B cell (primary cell): Measurements from ENCODE around the gene PRKAA2. TPM values are rescaled to one million over a fixed set of nuclear protein-coding genes. Genes with fewer than 3 reads are reported as not detected.

Experiments
- ATAC-seq: fragments of 200-7000 bp; cut with Tn5 transposase; one replicate; pipeline ENCODE4 v1.10.0; 2021; ENCODE audit warnings: low read depth, mild to moderate bottlenecking, moderate number of reproducible peaks, moderate library complexity
- CTCF ChIA-PET: fragments of 350-600 bp; sonication (Branson Sonifier 250); formaldehyde crosslinking; loops from one replicate; lab custom pipeline; 2021; ENCODE audit warnings: antibody characterized with exemption, inconsistent platforms; lab: Charles Lee
- POLR2A ChIA-PET: fragments of 350-600 bp; sonication (Branson Sonifier 250); formaldehyde crosslinking; loops from one replicate; lab custom pipeline; 2021; ENCODE audit warnings: antibody characterized with exemption; lab: Charles Lee
- DNase-seq: peaks from one replicate; pipeline ENCODE4 v3.0.0; 2013
- H2AFZ ChIP-seq: 2 replicates; pipeline ENCODE4 v1.6.1; 2012; ENCODE audit warnings: mild to moderate bottlenecking, low read depth, low read length; ENCODE audit not compliant: insufficient read depth, poor library complexity, severe bottlenecking
- H3K27ac ChIP-seq, 2 donors: 1 replicate in 1 of 2; 2 replicates in 1 of 2; pipeline ENCODE4 v1.5.1; 2012 to 2013; ENCODE audit warnings: low read length in 2 of 2, mild to moderate bottlenecking in 2 of 2, moderate library complexity in 1 of 2
- H3K27me3 ChIP-seq, 4 experiments: fragments of 200-600 bp in 1 of 4; sonication (generic) in 1 of 4; replicated peaks in 1 of 4; 1 replicate in 2 of 4; 2 replicates in 2 of 4; pipeline versions ENCODE4 v1.6.1 to v1.7.0; 2013 to 2016; ENCODE audit warnings: low read length in 3 of 4, mild to moderate bottlenecking in 2 of 4, mixed read lengths in 1 of 4, moderate library complexity in 1 of 4; ENCODE audit not compliant: insufficient read depth in 4 of 4, control insufficient read depth in 3 of 4; ENCODE audit errors: control extremely low read depth in 1 of 4
- H3K36me3 ChIP-seq, 2 experiments: replicated peaks in 1 of 2; 1 replicate in 1 of 2; 2 replicates in 1 of 2; pipeline versions ENCODE4 v1.6.1 to v1.7.1; 2013; ENCODE audit warnings: low read length in 1 of 2; ENCODE audit not compliant: insufficient read depth in 2 of 2, control insufficient read depth in 1 of 2; ENCODE audit errors: control extremely low read depth in 1 of 2, extremely low read depth in 1 of 2
- H3K4me1 ChIP-seq, 2 donors: fragments of 200-600 bp in 1 of 2; sonication (generic) in 1 of 2; 1 replicate in 1 of 2; 2 replicates in 1 of 2; pipeline versions ENCODE4 v1.5.1 to v1.6.1; 2013 to 2017; ENCODE audit warnings: low read length in 2 of 2; ENCODE audit not compliant: control insufficient read depth in 2 of 2, insufficient read depth in 2 of 2
- H3K4me2 ChIP-seq: replicated peaks from 2 replicates; pipeline ENCODE3; 2012; ENCODE audit warnings: mild to moderate bottlenecking, low read depth, low read length; ENCODE audit not compliant: poor library complexity, severe bottlenecking
- H3K4me3 ChIP-seq, 5 experiments: fragments of 200-600 bp in 1 of 5; sonication (generic) in 1 of 5; 1 replicate in 3 of 5; 2 replicates in 2 of 5; pipeline versions ENCODE4 v1.5.1 to v1.7.0; 2011 to 2016; ENCODE audit warnings: low read length in 4 of 5, mild to moderate bottlenecking in 4 of 5, low read depth in 2 of 5, control low read depth in 1 of 5, moderate library complexity in 1 of 5; ENCODE audit not compliant: insufficient read depth in 1 of 5; ENCODE audit errors: control extremely low read depth in 1 of 5, extremely low read depth in 1 of 5
- H3K79me2 ChIP-seq: fragments of 200-600 bp; sonication (generic); one replicate; pipeline ENCODE4 v1.6.0; 2016; ENCODE audit warnings: low read length; ENCODE audit not compliant: control insufficient read depth, insufficient read depth
- H3K9ac ChIP-seq: fragments of 200-600 bp; sonication (generic); 2 replicates; pipeline ENCODE4 v1.6.1; 2017; ENCODE audit warnings: mild to moderate bottlenecking, low read length, moderate library complexity
- H3K9me3 ChIP-seq, 3 donors: one replicate each; pipeline versions ENCODE4 v1.6.1 to v1.7.1; 2013; ENCODE audit warnings: low read length in 2 of 3; ENCODE audit not compliant: control insufficient read depth in 2 of 3, insufficient read depth in 1 of 3; ENCODE audit errors: control extremely low read depth in 1 of 3
- H4K20me1 ChIP-seq: 2 replicates; pipeline ENCODE4 v1.6.0; 2012; ENCODE audit warnings: mild to moderate bottlenecking, low read length; ENCODE audit not compliant: insufficient read depth, control insufficient read depth, poor library complexity, severe bottlenecking
- H3K27ac Mint-ChIP-seq: one replicate; pipeline ENCODE4 v1.8.0; 2021; ENCODE audit warnings: mixed read lengths
- H3K27me3 Mint-ChIP-seq: one replicate; pipeline ENCODE4 v1.8.0; 2021; ENCODE audit warnings: mixed read lengths
- H3K4me1 Mint-ChIP-seq: one replicate; pipeline ENCODE4 v1.8.0; 2021; ENCODE audit warnings: mixed read lengths
- H3K4me3 Mint-ChIP-seq: one replicate; pipeline ENCODE4 v1.8.0; 2021; ENCODE audit warnings: mixed read lengths
- H3K9me3 Mint-ChIP-seq: one replicate; pipeline ENCODE4 v1.8.0; 2022; ENCODE audit warnings: mixed read lengths; ENCODE audit not compliant: insufficient read depth
- CTCF ChIP-seq: fragments of 200-600 bp; IDR thresholded peaks from one replicate; pipeline ENCODE4 v1.8.0; 2022; ENCODE audit warnings: antibody characterized with exemption, mild to moderate bottlenecking
- EZH2 ChIP-seq: IDR thresholded peaks from 2 replicates; pipeline ENCODE4 v1.6.1; 2012; ENCODE audit warnings: borderline replicate concordance, low read depth, mild to moderate bottlenecking, moderate library complexity, low read length; ENCODE audit not compliant: insufficient read depth, poor library complexity, severe bottlenecking
- WGBS: methylation state at CpG from one replicate; pipeline ENCODE4 v1.1.5; 2013; ENCODE audit warnings: missing lambda C conversion rate; ENCODE audit not compliant: insufficient coverage; 5-methylcytosine and 5-hydroxymethylcytosine counted together
- intact Hi-C: fragments of 100-400 bp; cut with micrococcal nuclease; formaldehyde crosslinking; loops from one replicate; pipeline ENCODE4 v1.10.0; 2022
- polyA plus RNA-seq: library from polyadenylated mRNA; depleted of rRNA; stranded (reverse); fragments of >200 nt; gene quantifications from 2 replicates; pipeline ENCODE4 v1.2.3, GENCODE V29; 2012
- total RNA-seq, 2 donors: library from RNA; stranded (reverse); fragments of 120-200 nt in 1 of 2; gene quantifications; 1 replicate in 1 of 2; 2 replicates in 1 of 2; pipeline versions ENCODE4 v1.2.3 to v1.2.4, GENCODE V29; 2013 to 2022

The PRKAA2 gene
- total and polyA plus RNA-seq, 2 donors (not counting 1 experiment from before 2014, with no cell fraction given): not detected

- Histone ChIP-seq H3K79me2 (no peaks in the 10 kb centered on the region), H3K27ac (no peak overlapping the region), H3K4me1 (no peaks in the 10 kb centered on the region), H3K4me2 (no peak overlapping the region), H3K36me3 (no peaks in the 10 kb centered on the region), H2AFZ (no peak overlapping the region), H4K20me1 (no peaks in the 10 kb centered on the region), H3K27me3 (peaks cover 0 to 11% (median 0%) of the 10 kb centered on the region in 4 experiments), H3K9ac (no peak overlapping the region), H3K9me3 (no peaks in the 10 kb centered on the region), H3K4me3 (no peak overlapping the region)
- ChIA-PET POLR2A (no interaction called here), CTCF (no interaction called here)
- Mint-ChIP-seq H3K4me1 (no peaks in the 10 kb centered on the region), H3K9me3 (no peaks in the 10 kb centered on the region), H3K4me3 (no peak overlapping the region), H3K27me3 (peaks cover 8% of the 10 kb centered on the region), H3K27ac (no peak overlapping the region)
- no peak for ATAC-seq
- 100% methylated on average over 1 of the region's 3 CpGs for WGBS
- no peak for DNase-seq
- intact Hi-C loops: no loop called here
- no peak for TF ChIP-seq CTCF
- no peak for TF ChIP-seq EZH2
These were observed 10.1 kb upstream of the PRKAA2 start for GRCh38 chr1:56634981-56635380.

- H4K20me1 ChIP-seq: no peaks in the 10 kb centered on the region
- no peak overlapping the region for H3K4me2 ChIP-seq
- H3K79me2 ChIP-seq: no peaks in the 10 kb centered on the region
- peaks cover 0 to 2% (median 0%) of the 10 kb centered on the region in 4 experiments for H3K27me3 ChIP-seq
- H3K9me3 Mint-ChIP-seq: no peaks in the 10 kb centered on the region
- peaks cover 14% of the 10 kb centered on the region for H3K27me3 Mint-ChIP-seq
- ChIA-PET CTCF (no interaction called here), POLR2A (no interaction called here)
- no peak overlapping the region for H3K27ac ChIP-seq
- TF ChIP-seq EZH2: no peak
- no peak for TF ChIP-seq CTCF
- H3K27ac Mint-ChIP-seq: no peak overlapping the region
- DNase-seq: no peak
- H3K4me3 ChIP-seq: no peak overlapping the region
- no peaks in the 10 kb centered on the region for H3K36me3 ChIP-seq
- no peak overlapping the region for H3K9ac ChIP-seq
- no peaks in the 10 kb centered on the region for H3K4me1 Mint-ChIP-seq
- WGBS: no CpG with 5 or more reads among the region's 1 CpG
- intact Hi-C loops: no loop called here
- H3K4me1 ChIP-seq: no peaks in the 10 kb centered on the region
- no peak for ATAC-seq
- no peak overlapping the region for H2AFZ ChIP-seq
- no peak overlapping the region for H3K4me3 Mint-ChIP-seq
- no peaks in the 10 kb centered on the region for H3K9me3 ChIP-seq
These were observed 6.9 kb upstream of the PRKAA2 start for GRCh38 chr1:56638248-56638647.
